HL-60 (cell line): ENCODE results near the gene WRAP73.

ENCODE experiments used
- POLR2AphosphoS5 ChIP-seq: IDR thresholded peaks from 2 replicates; pipeline ENCODE4 v1.6.1; 2012; ENCODE audit warnings: low read depth
- SPI1 ChIP-seq: IDR thresholded peaks from 2 replicates; pipeline ENCODE4 v1.6.1; 2012; ENCODE audit warnings: low read depth, mild to moderate bottlenecking, borderline replicate concordance
- TF ChIP-seq, protein P1 (sequence below): IDR thresholded peaks from one replicate; pipeline ENCODE4 v1.5.1; 2011; ENCODE audit warnings: low read length, control low read depth, inconsistent platforms; ENCODE audit not compliant: insufficient read depth

DNA sequence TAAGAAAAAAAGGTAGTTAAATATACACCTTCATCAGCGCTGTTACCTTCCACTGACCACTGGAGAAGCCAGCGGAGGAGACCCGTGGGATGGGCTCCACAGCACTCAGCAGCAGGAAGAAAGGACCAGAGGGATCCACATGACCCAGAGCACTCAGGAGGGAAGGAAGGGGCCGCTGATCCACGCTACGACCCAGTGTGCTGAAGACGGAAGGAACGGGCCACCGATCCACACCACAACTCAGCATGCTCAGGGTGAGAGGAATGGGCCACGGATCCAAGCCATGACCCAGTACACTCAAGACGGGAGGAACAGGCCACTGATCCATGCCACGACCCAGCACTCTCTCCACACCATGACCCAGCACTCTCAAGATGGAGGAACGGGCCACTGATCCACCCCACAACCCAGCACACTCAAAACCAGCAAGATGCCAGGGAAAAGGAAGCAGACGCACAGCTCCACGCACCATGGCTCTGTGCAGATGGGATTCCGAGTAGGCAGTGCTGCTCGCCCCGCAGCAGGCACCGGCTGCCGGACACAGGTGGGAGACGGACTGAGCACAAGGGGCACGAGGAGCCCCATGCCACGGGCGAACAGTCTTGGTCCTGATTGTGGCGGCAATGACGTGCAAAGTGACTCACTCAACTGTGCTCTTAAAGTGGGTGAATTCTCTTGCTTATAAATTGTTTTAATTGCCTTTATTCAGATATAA, 8.7 kb downstream of the WRAP73 start:
- TF ChIP-seq, protein P1, sequence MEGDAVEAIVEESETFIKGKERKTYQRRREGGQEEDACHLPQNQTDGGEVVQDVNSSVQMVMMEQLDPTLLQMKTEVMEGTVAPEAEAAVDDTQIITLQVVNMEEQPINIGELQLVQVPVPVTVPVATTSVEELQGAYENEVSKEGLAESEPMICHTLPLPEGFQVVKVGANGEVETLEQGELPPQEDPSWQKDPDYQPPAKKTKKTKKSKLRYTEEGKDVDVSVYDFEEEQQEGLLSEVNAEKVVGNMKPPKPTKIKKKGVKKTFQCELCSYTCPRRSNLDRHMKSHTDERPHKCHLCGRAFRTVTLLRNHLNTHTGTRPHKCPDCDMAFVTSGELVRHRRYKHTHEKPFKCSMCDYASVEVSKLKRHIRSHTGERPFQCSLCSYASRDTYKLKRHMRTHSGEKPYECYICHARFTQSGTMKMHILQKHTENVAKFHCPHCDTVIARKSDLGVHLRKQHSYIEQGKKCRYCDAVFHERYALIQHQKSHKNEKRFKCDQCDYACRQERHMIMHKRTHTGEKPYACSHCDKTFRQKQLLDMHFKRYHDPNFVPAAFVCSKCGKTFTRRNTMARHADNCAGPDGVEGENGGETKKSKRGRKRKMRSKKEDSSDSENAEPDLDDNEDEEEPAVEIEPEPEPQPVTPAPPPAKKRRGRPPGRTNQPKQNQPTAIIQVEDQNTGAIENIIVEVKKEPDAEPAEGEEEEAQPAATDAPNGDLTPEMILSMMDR, result no peak
- TF ChIP-seq POLR2AphosphoS5 (no peak), SPI1 (no peak)
